Measurements from ENCODE around the gene FPGS.

FPGS gene

GRCh38 chr9:127808347-127809001 is 5.8 kb downstream of the FPGS start:
- Histone ChIP-seq H3K27ac (ENCODE audit: poor library complexity, severe bottlenecking) (no peak overlapping the region), H3K27me3 (ENCODE audit: insufficient read depth, poor library complexity, severe bottlenecking) (no peaks in the 10 kb centered on the region), H3K36me3 (ENCODE audit: low read depth) (peaks cover 84% of the 10 kb centered on the region), H3K4me3 (ENCODE audit: severe bottlenecking) (no peak overlapping the region), H3K4me1 (ENCODE audit: insufficient read depth, poor library complexity, severe bottlenecking) (peaks cover 10% of the 10 kb centered on the region), H3K9me3 (ENCODE audit: severe bottlenecking) (no peaks in the 10 kb centered on the region)
- peak; percentile 51 for DNase-seq (ENCODE audit: low spot score)
- ATAC-seq (ENCODE audit: low read depth) = no peak
- no peak for TF ChIP-seq CTCF (IDR thresholded peaks at IDR 0.05; ENCODE audit: poor library complexity, severe bottlenecking)

GRCh38 chr9:127809002-127809539 is 6.4 kb downstream of the FPGS start:
- Histone ChIP-seq H3K36me3 (ENCODE audit: low read depth) (peaks cover 90% of the 10 kb centered on the region), H3K27me3 (ENCODE audit: insufficient read depth, poor library complexity, severe bottlenecking) (no peaks in the 10 kb centered on the region), H3K9me3 (ENCODE audit: severe bottlenecking) (no peaks in the 10 kb centered on the region), H3K4me3 (ENCODE audit: severe bottlenecking) (no peak overlapping the region), H3K4me1 (ENCODE audit: insufficient read depth, poor library complexity, severe bottlenecking) (peaks cover 9% of the 10 kb centered on the region), H3K27ac (ENCODE audit: poor library complexity, severe bottlenecking) (no peak overlapping the region)
- ATAC-seq (ENCODE audit: low read depth) = no peak; the same call in 2 of the 3 replicates
- TF ChIP-seq CTCF (IDR thresholded peaks at IDR 0.05; ENCODE audit: poor library complexity, severe bottlenecking) = no peak
- DNase-seq (ENCODE audit: low spot score) = no peak

GRCh38 chr9:127809540-127810377 is 7.1 kb downstream of the FPGS start:
- no peaks in the 10 kb centered on the region for H3K27me3 ChIP-seq (ENCODE audit: insufficient read depth, poor library complexity, severe bottlenecking)
- no peak overlapping the region for H3K4me3 ChIP-seq (ENCODE audit: severe bottlenecking)
- peaks cover 88% of the 10 kb centered on the region for H3K36me3 ChIP-seq (ENCODE audit: low read depth)
- TF ChIP-seq CTCF (IDR thresholded peaks at IDR 0.05; ENCODE audit: poor library complexity, severe bottlenecking) = no peak
- DNase-seq (ENCODE audit: low spot score) (peak; percentile 57), ATAC-seq (ENCODE audit: low read depth) (peak; percentile 50)
- H3K4me1 ChIP-seq (ENCODE audit: insufficient read depth, poor library complexity, severe bottlenecking) = peaks cover 3% of the 10 kb centered on the region
- no peaks in the 10 kb centered on the region for H3K9me3 ChIP-seq (ENCODE audit: severe bottlenecking)
- H3K27ac ChIP-seq (ENCODE audit: poor library complexity, severe bottlenecking) = no peak overlapping the region

GRCh38 chr9:127810378-127811187 is 7.9 kb downstream of the FPGS start:
- Histone ChIP-seq H3K4me3 (ENCODE audit: severe bottlenecking) (no peak overlapping the region), H3K4me1 (ENCODE audit: insufficient read depth, poor library complexity, severe bottlenecking) (peaks cover 3% of the 10 kb centered on the region), H3K36me3 (ENCODE audit: low read depth) (peaks cover 84% of the 10 kb centered on the region), H3K27ac (ENCODE audit: poor library complexity, severe bottlenecking) (no peak overlapping the region), H3K9me3 (ENCODE audit: severe bottlenecking) (no peaks in the 10 kb centered on the region), H3K27me3 (ENCODE audit: insufficient read depth, poor library complexity, severe bottlenecking) (no peaks in the 10 kb centered on the region)
- no peak for ATAC-seq (ENCODE audit: low read depth)
- TF ChIP-seq CTCF (IDR thresholded peaks at IDR 0.05; ENCODE audit: poor library complexity, severe bottlenecking) = no peak
- DNase-seq (ENCODE audit: low spot score) = no peak
